Tibial artery (tissue), 4 donors: Measurements from ENCODE around the gene EMP3.

Experiments used
- DNase-seq, 2 donors: peaks; one replicate each; pipeline ENCODE4 v3.0.0-alpha.2; 2019
- H3K27ac ChIP-seq, 2 donors: fragments of 200-600 bp; sonication (generic) in 1 of 2; 1 replicate in 1 of 2; 2 replicates in 1 of 2; pipeline ENCODE4 v1.5.1; 2018 to 2019; ENCODE audit warnings: mild to moderate bottlenecking in 1 of 2
- H3K27me3 ChIP-seq, 2 donors: fragments of 200-600 bp; sonication (generic) in 1 of 2; one replicate each; pipeline versions ENCODE4 v1.5.1 to v1.6.0; 2016 to 2019
- H3K36me3 ChIP-seq, 3 donors: fragments of 200-600 bp; sonication (generic) in 2 of 3; one replicate each; pipeline ENCODE4 v1.5.1; 2016 to 2019; ENCODE audit warnings: mild to moderate bottlenecking in 2 of 3
- H3K4me1 ChIP-seq, 4 donors: fragments of 200-600 bp; sonication (generic) in 2 of 4; 1 replicate in 3 of 4; 2 replicates in 1 of 4; pipeline ENCODE4 v1.5.1; 2016 to 2019
- H3K4me3 ChIP-seq, 2 donors: fragments of 200-600 bp; sonication (generic) in 1 of 2; 1 replicate in 1 of 2; 2 replicates in 1 of 2; pipeline ENCODE4 v1.5.1; 2018 to 2019; ENCODE audit warnings: mild to moderate bottlenecking in 2 of 2
- H3K9me3 ChIP-seq, 3 donors: fragments of 200-600 bp; sonication (generic) in 1 of 3; one replicate each; pipeline ENCODE4 v1.5.1; 2016 to 2019
- CTCF ChIP-seq, 2 experiments: fragments of 200-600 bp in 1 of 2; fragments of 450-650 bp in 1 of 2; IDR thresholded peaks; one replicate each; pipeline ENCODE4 v1.5.1; 2017 to 2019; ENCODE audit warnings: antibody characterized with exemption in 2 of 2, mild to moderate bottlenecking in 1 of 2, moderate library complexity in 1 of 2
- intact Hi-C: fragments of 100-400 bp; cut with DNase I; formaldehyde crosslinking; loops from one replicate; pipeline ENCODE4 v1.15.0; 2023; ENCODE audit warnings: low total_unique reads

EMP3 gene

GRCh38 chr19:48325265-48325910, at the start of gene EMP3:
Gene EMP3, plus strand, starts transcription at chr19:48325552. Its CDS starts 1,293 bp downstream, at chr19:48326845.
- H3K27me3 ChIP-seq, result no peaks in the 10 kb centered on the region
- peak within 1 kb of the TSS; percentile 88 to 90 for H3K27ac ChIP-seq
- H3K4me1 ChIP-seq, result peaks cover 0 to 52% (median 38%) of the 10 kb centered on the region in 4 donors
- intact Hi-C loops, result no loop called here
- peak within 1 kb of the TSS; percentile 58 to 59 for H3K4me3 ChIP-seq
- H3K36me3 ChIP-seq, result peaks cover 0 to 10% (median 10%) of the 10 kb centered on the region in 3 donors
- DNase-seq, result peak; percentile 88 to 95
- no peak for TF ChIP-seq CTCF (IDR thresholded peaks at IDR 0.05)
- no peaks in the 10 kb centered on the region for H3K9me3 ChIP-seq

GRCh38 chr19:48279747-48280146, 45.6 kb upstream of the EMP3 start:
- no peak for DNase-seq
- no peak overlapping the region for H3K4me3 ChIP-seq
- no peak overlapping the region for H3K27ac ChIP-seq
- no peaks in the 10 kb centered on the region for H3K4me1 ChIP-seq
- intact Hi-C loops, result no loop called here
- TF ChIP-seq CTCF (IDR thresholded peaks at IDR 0.05), result no peak
- peaks cover 0 to 8% (median 4%) of the 10 kb centered on the region in 3 donors for H3K36me3 ChIP-seq
- peaks cover 0 to 24% of the 10 kb centered on the region in 2 donors for H3K27me3 ChIP-seq
- peaks cover 0 to 6% (median 4%) of the 10 kb centered on the region in 3 donors for H3K9me3 ChIP-seq

GRCh38 chr19:48283908-48284307, 41.4 kb upstream of the EMP3 start:
- no peak overlapping the region for H3K4me3 ChIP-seq

GRCh38 chr19:48284896-48285295, 40.5 kb upstream of the EMP3 start:
- no peak overlapping the region for H3K27ac ChIP-seq
- peaks cover 0 to 13% (median 4%) of the 10 kb centered on the region in 3 donors for H3K9me3 ChIP-seq
- intact Hi-C loops, result no loop called here
- no peak for DNase-seq
- H3K36me3 ChIP-seq, result peaks cover 0 to 12% (median 4%) of the 10 kb centered on the region in 3 donors
- H3K4me3 ChIP-seq, result no peak overlapping the region
- H3K4me1 ChIP-seq, result no peaks in the 10 kb centered on the region
- H3K27me3 ChIP-seq, result peaks cover 0 to 10% of the 10 kb centered on the region in 2 donors
- TF ChIP-seq CTCF (IDR thresholded peaks at IDR 0.05), result no peak

More at GRCh38 chr19:48283908-48284307, 41.4 kb upstream of the EMP3 start:
- no peak for DNase-seq
- no peak for TF ChIP-seq CTCF (IDR thresholded peaks at IDR 0.05)
- intact Hi-C loops, result no loop called here
- Histone ChIP-seq H3K36me3 (peaks cover 0 to 12% (median 4%) of the 10 kb centered on the region in 3 donors), H3K9me3 (peaks cover 0 to 13% (median 4%) of the 10 kb centered on the region in 3 donors), H3K4me1 (no peaks in the 10 kb centered on the region), H3K27ac (no peak overlapping the region), H3K27me3 (peaks cover 0 to 17% of the 10 kb centered on the region in 2 donors)

GRCh38 chr19:48287748-48288147, 37.6 kb upstream of the EMP3 start:
- no peak overlapping the region for H3K4me3 ChIP-seq
- no peak overlapping the region for H3K27ac ChIP-seq
- intact Hi-C loops, result no loop called here
- H3K9me3 ChIP-seq, result peaks cover 0 to 13% (median 4%) of the 10 kb centered on the region in 3 donors
- no peak for DNase-seq
- H3K4me1 ChIP-seq, result peaks cover 0 to 14% (median 10%) of the 10 kb centered on the region in 4 donors
- H3K36me3 ChIP-seq, result peaks cover 0 to 11% (median 4%) of the 10 kb centered on the region in 3 donors
- no peak for TF ChIP-seq CTCF (IDR thresholded peaks at IDR 0.05)
- peaks cover 0 to 14% of the 10 kb centered on the region in 2 donors for H3K27me3 ChIP-seq
